H1 (cell line): Measurements from ENCODE around the gene ASB3. TPM values are rescaled to one million over a fixed set of nuclear protein-coding genes. Genes with fewer than 3 reads are reported as not detected.

Experiments
- CTCF ChIA-PET: fragments of 300-600 bp; sonication (Branson Sonifier 250); formaldehyde crosslinking; loops from one replicate; lab custom pipeline; 2021; ENCODE audit not compliant: partially characterized antibody; lab: Charles Lee
- POLR2A ChIA-PET: fragments of 300-600 bp; sonication (Branson Sonifier 250); formaldehyde crosslinking; loops from one replicate; lab custom pipeline; 2021; ENCODE audit warnings: inconsistent platforms; ENCODE audit not compliant: partially characterized antibody; lab: Charles Lee
- DNase-seq, 2 experiments: peaks; one replicate each; pipeline versions ENCODE4 v3.0.0 to v3.0.0-alpha.2; 2010 to 2022; ENCODE audit warnings: low spot score in 2 of 2, low read depth in 1 of 2, mixed read lengths in 1 of 2
- FAIRE-seq: peaks from 2 replicates; lab custom pipeline; 2011; peaks lifted over from hg19 to GRCh38; lab: Jason Lieb, UNC
- H2AFZ ChIP-seq: 2 replicates; pipeline ENCODE4 v1.8.1; 2012; ENCODE audit warnings: low read length, inconsistent platforms
- H2AK5ac ChIP-seq: 2 replicates; pipeline ENCODE4 v1.6.1; 2013; ENCODE audit warnings: low read depth, low read length
- H2BK120ac ChIP-seq: replicated peaks from 2 replicates; pipeline ENCODE3; 2013; ENCODE audit warnings: low read depth, low read length, inconsistent platforms
- H2BK12ac ChIP-seq: 2 replicates; pipeline ENCODE4 v1.6.1; 2013; ENCODE audit warnings: low read depth, low read length
- H2BK15ac ChIP-seq: 2 replicates; pipeline ENCODE4 v1.6.1; 2013; ENCODE audit warnings: low read length
- H2BK20ac ChIP-seq: 2 replicates; pipeline ENCODE4 v1.6.1; 2013; ENCODE audit warnings: low read length
- H2BK5ac ChIP-seq: 2 replicates; pipeline ENCODE4 v1.6.1; 2013; ENCODE audit warnings: low read depth, low read length
- H3K14ac ChIP-seq: 2 replicates; pipeline ENCODE4 v1.6.1; 2013; ENCODE audit warnings: inconsistent platforms; ENCODE audit not compliant: insufficient read length
- H3K18ac ChIP-seq: 2 replicates; pipeline ENCODE4 v1.6.1; 2013; ENCODE audit warnings: low read length; ENCODE audit errors: extremely low read depth
- H3K23ac ChIP-seq: 2 replicates; pipeline ENCODE4 v1.6.1; 2013; ENCODE audit warnings: inconsistent platforms; ENCODE audit not compliant: insufficient read length
- H3K23me2 ChIP-seq: 2 replicates; pipeline ENCODE4 v1.6.1; 2013; ENCODE audit warnings: low read depth, low read length
- H3K27ac ChIP-seq: 2 replicates; pipeline ENCODE4 v1.6.1; 2011; ENCODE audit warnings: low read depth, low read length, inconsistent platforms
- H3K27me3 ChIP-seq, 4 experiments: replicated peaks in 1 of 4; 1 replicate in 1 of 4; 2 replicates in 3 of 4; pipeline versions ENCODE4 v1.6.1 to v1.8.1; 2011 to 2013; ENCODE audit warnings: low read length in 3 of 4, mild to moderate bottlenecking in 3 of 4, inconsistent platforms in 2 of 4, mixed read lengths in 2 of 4, moderate library complexity in 1 of 4; ENCODE audit not compliant: control insufficient read depth in 3 of 4, insufficient read depth in 3 of 4; ENCODE audit errors: extremely low read depth in 1 of 4
- H3K36me3 ChIP-seq, 4 experiments: 2 replicates each; pipeline versions ENCODE4 v1.6.1 to v1.8.1; 2011 to 2013; ENCODE audit warnings: mild to moderate bottlenecking in 4 of 4, low read length in 3 of 4, moderate library complexity in 2 of 4, control low read depth in 1 of 4, inconsistent platforms in 1 of 4; ENCODE audit not compliant: insufficient read depth in 4 of 4, control insufficient read depth in 2 of 4
- H3K4ac ChIP-seq: replicated peaks from 2 replicates; pipeline ENCODE3; 2013; ENCODE audit warnings: low read length, low read depth, mixed read lengths, inconsistent platforms; ENCODE audit not compliant: insufficient read length
- H3K4me1 ChIP-seq, 4 experiments: replicated peaks in 1 of 4; 1 replicate in 1 of 4; 2 replicates in 3 of 4; pipeline versions ENCODE4 v1.6.1 to v1.8.1; 2011 to 2013; ENCODE audit warnings: low read length in 3 of 4, inconsistent platforms in 2 of 4, mixed read lengths in 1 of 4; ENCODE audit not compliant: insufficient read depth in 4 of 4, control insufficient read depth in 3 of 4
- H3K4me2 ChIP-seq, 2 experiments: 2 replicates each; pipeline versions ENCODE4 v1.6.1 to v1.8.1; 2011 to 2013; ENCODE audit warnings: low read depth in 2 of 2, low read length in 2 of 2, control low read depth in 1 of 2, inconsistent platforms in 1 of 2, mild to moderate bottlenecking in 1 of 2; ENCODE audit not compliant: insufficient read depth in 1 of 2
- H3K4me3 ChIP-seq, 4 experiments: fragments of 200-600, 300-600 bp in 1 of 4; sonication (generic), shearing (Covaris generic), sonication (Bioruptor Twin) in 1 of 4; 2 replicates each; pipeline versions ENCODE4 v1.5.1 to v1.8.1; 2011 to 2016; ENCODE audit warnings: low read length in 4 of 4, low read depth in 3 of 4, control low read depth in 2 of 4, inconsistent platforms in 2 of 4, mild to moderate bottlenecking in 2 of 4, mixed read lengths in 1 of 4, moderate library complexity in 1 of 4; ENCODE audit not compliant: insufficient read depth in 2 of 4; ENCODE audit errors: extremely low read depth in 1 of 4
- H3K56ac ChIP-seq: replicated peaks from 2 replicates; pipeline ENCODE3; 2013; ENCODE audit warnings: low read depth, mild to moderate bottlenecking, mixed read lengths, low read length, inconsistent platforms; ENCODE audit not compliant: insufficient read length
- H3K79me1 ChIP-seq: 2 replicates; pipeline ENCODE4 v1.6.1; 2013; ENCODE audit warnings: low read depth, low read length, control low read depth
- H3K79me2 ChIP-seq, 2 experiments: 2 replicates each; pipeline versions ENCODE4 v1.6.1 to v1.8.1; 2012 to 2013; ENCODE audit warnings: low read length in 2 of 2, mild to moderate bottlenecking in 2 of 2, inconsistent platforms in 1 of 2; ENCODE audit not compliant: insufficient read depth in 2 of 2, control insufficient read depth in 1 of 2
- H3K9ac ChIP-seq, 4 experiments: replicated peaks in 1 of 4; 1 replicate in 1 of 4; 2 replicates in 3 of 4; pipeline versions ENCODE4 v1.6.1 to v1.8.1; 2011 to 2013; ENCODE audit warnings: low read depth in 3 of 4, low read length in 3 of 4, control low read depth in 2 of 4, mild to moderate bottlenecking in 2 of 4, moderate library complexity in 2 of 4, inconsistent platforms in 1 of 4; ENCODE audit errors: extremely low read depth in 1 of 4
- H3K9me3 ChIP-seq, 2 experiments: 2 replicates each; pipeline versions ENCODE4 v1.6.1 to v1.8.1; 2012 to 2013; ENCODE audit warnings: mild to moderate bottlenecking in 2 of 2, moderate library complexity in 2 of 2, control low read depth in 1 of 2, inconsistent platforms in 1 of 2, low read depth in 1 of 2, low read length in 1 of 2, mixed read lengths in 1 of 2; ENCODE audit not compliant: insufficient read depth in 2 of 2
- H4K20me1 ChIP-seq, 2 experiments: replicated peaks in 1 of 2; 2 replicates each; pipeline versions ENCODE3 to v1.8.1; 2011 to 2013; ENCODE audit warnings: inconsistent platforms in 2 of 2, low read length in 2 of 2, mild to moderate bottlenecking in 1 of 2; ENCODE audit not compliant: insufficient read depth in 2 of 2, control insufficient read depth in 1 of 2
- H4K5ac ChIP-seq: 2 replicates; pipeline ENCODE4 v1.6.1; 2013; ENCODE audit warnings: low read length, low read depth, mixed read lengths, inconsistent platforms; ENCODE audit not compliant: insufficient read length
- H4K8ac ChIP-seq: 2 replicates; pipeline ENCODE4 v1.8.0; 2013; ENCODE audit warnings: mild to moderate bottlenecking, moderate library complexity, low read length, inconsistent platforms; ENCODE audit not compliant: insufficient read depth; ENCODE audit errors: extremely low read depth
- H4K91ac ChIP-seq: replicated peaks from 2 replicates; pipeline ENCODE3; 2013; ENCODE audit warnings: low read length, mixed read lengths, inconsistent platforms; ENCODE audit not compliant: insufficient read length
- BRCA1 ChIP-seq: IDR thresholded peaks from 2 replicates; pipeline ENCODE4 v1.6.1; 2012; ENCODE audit warnings: low read depth, low read length, improper control_type of control experiment
- HDAC2 ChIP-seq, 2 experiments: fragments of 300-600 bp in 1 of 2; sonication (generic) in 1 of 2; IDR thresholded peaks; 2 replicates each; pipeline ENCODE4 v1.6.1; 2011 to 2012; ENCODE audit warnings: low read depth in 2 of 2, low read length in 2 of 2, mild to moderate bottlenecking in 2 of 2, moderate library complexity in 2 of 2, borderline replicate concordance in 1 of 2, inconsistent platforms in 1 of 2
- POLR2AphosphoS5 ChIP-seq: IDR thresholded peaks from 2 replicates; pipeline ENCODE4 v1.6.1; 2011; ENCODE audit warnings: low read depth, low read length
- RAD21 ChIP-seq, 2 experiments: IDR thresholded peaks in 1 of 2; conservative IDR thresholded peaks in 1 of 2; 2 replicates each; pipeline ENCODE4 v1.6.1; 2011; ENCODE audit warnings: low read depth in 2 of 2, low read length in 2 of 2, improper control_type of control experiment in 1 of 2, inconsistent platforms in 1 of 2, mild to moderate bottlenecking in 1 of 2, moderate library complexity in 1 of 2
- RNF2 ChIP-seq: fragments of 200-900, 300-1000 bp; sonication (generic); IDR thresholded peaks from 2 replicates; pipeline ENCODE4 v1.7.1; 2016; ENCODE audit warnings: borderline replicate concordance, low read depth, mild to moderate bottlenecking, antibody characterized with exemption, low read length; ENCODE audit not compliant: poor library complexity, severe bottlenecking; ENCODE audit errors: missing control alignments
- SP4 ChIP-seq: IDR thresholded peaks from 2 replicates; pipeline ENCODE4 v1.6.1; 2012; ENCODE audit warnings: low read length, inconsistent platforms
- TCF12 ChIP-seq: IDR thresholded peaks from 2 replicates; pipeline ENCODE4 v1.6.1; 2011; ENCODE audit warnings: low read depth, mild to moderate bottlenecking, low read length
- WGBS, 2 experiments: shearing (Covaris generic) in 1 of 2; methylation state at CpG; one replicate each; pipeline versions ENCODE4 v1.1.6 to v1.1.7; 2013 to 2015; ENCODE audit warnings: low lambda C conversion rate in 2 of 2, mixed read lengths in 2 of 2, inconsistent platforms in 1 of 2, low coverage in 1 of 2, missing lambda C conversion rate in 1 of 2; ENCODE audit not compliant: insufficient replicate concordance in 2 of 2, insufficient coverage in 1 of 2, insufficient read length in 1 of 2; ENCODE audit errors: extremely low coverage in 1 of 2, missing lambda C conversion rate in 1 of 2; 5-methylcytosine and 5-hydroxymethylcytosine counted together
- polyA plus RNA-seq, 7 experiments: library from polyadenylated mRNA; depleted of rRNA in 3 of 7; stranded (reverse) in 5 of 7; unstranded in 2 of 7; fragments of >200 nt in 5 of 7; fragments of 200-250 nt in 2 of 7; gene quantifications; 1 replicate in 5 of 7; 2 replicates in 1 of 7; 4 replicates in 1 of 7; pipeline versions ENCODE4 v1.2.1 to v1.2.3, GENCODE V29; 2011 to 2013; ENCODE audit warnings: missing spikeins in 2 of 7, mixed read lengths in 2 of 7
- total RNA-seq: library from RNA; stranded (reverse); fragmentation: NEBNext Ultra II Directional; extraction: Animal tissue kit (Norgen Biotek cat#: 25700); gene quantifications from 2 replicates; pipeline ENCODE4 v1.2.1, GENCODE V29; 2021

ASB3 gene
- total and polyA plus RNA-seq, 2 of the 8 experiments (the other 6 are each of a cell fraction or from before 2014, with no cell fraction given), result 22.6 to 25.4 TPM

GRCh38 chr2:53655256-53655655 is 131.5 kb downstream of the ASB3 start:
- H2AK5ac ChIP-seq, result no peak overlapping the region
- FAIRE-seq (no peak), DNase-seq (no peak)
- H3K9ac ChIP-seq, result no peak overlapping the region
- H3K36me3 ChIP-seq, result no peaks in the 10 kb centered on the region
- no peak overlapping the region for H2BK12ac ChIP-seq
- no peak overlapping the region for H3K27ac ChIP-seq
- H4K5ac ChIP-seq, result no peak overlapping the region
- no peaks in the 10 kb centered on the region for H3K79me2 ChIP-seq
- WGBS, 2 experiments, result 92% methylated on average over 1 of the region's 1 CpG; no CpG with 5 or more reads in 1 of the 2 experiments
- H2BK120ac ChIP-seq, result no peak overlapping the region
- ChIA-PET POLR2A (no interaction called here), CTCF (interaction anchor here (1.5 kb wide), 1 partner anchor 16 kb away, joined by 3 read pairs; no protein-coding TSS in a partner anchor)
- no peak overlapping the region for H3K14ac ChIP-seq
- no peaks in the 10 kb centered on the region for H3K9me3 ChIP-seq
- H2BK20ac ChIP-seq, result no peak overlapping the region
- H3K4me1 ChIP-seq, result no peaks in the 10 kb centered on the region
- H3K4me3 ChIP-seq, result no peak overlapping the region
- no peak overlapping the region for H3K4me2 ChIP-seq
- no peak overlapping the region for H2BK5ac ChIP-seq
- H3K56ac ChIP-seq, result no peak overlapping the region
- H2BK15ac ChIP-seq, result no peak overlapping the region
- no peaks in the 10 kb centered on the region for H3K79me1 ChIP-seq
- no peaks in the 10 kb centered on the region for H4K20me1 ChIP-seq
- H4K8ac ChIP-seq, result no peak overlapping the region
- H3K23ac ChIP-seq, result no peak overlapping the region
- no peaks in the 10 kb centered on the region for H3K27me3 ChIP-seq
- H3K23me2 ChIP-seq, result no peaks in the 10 kb centered on the region
- no peak overlapping the region for H3K18ac ChIP-seq
- no peak overlapping the region for H4K91ac ChIP-seq
- TF ChIP-seq RAD21 (IDR thresholded peaks at IDR 0.05 in 1 of 2, conservative IDR thresholded peaks at IDR 0.05 in 1 of 2; ENCODE audit: low read depth in 2 of 2, low read length in 2 of 2) (no peak), BRCA1 (no peak), TCF12 (no peak), SP4 (no peak), RNF2 (no peak), HDAC2 (IDR thresholded peaks at IDR 0.05; ENCODE audit: borderline replicate concordance in 1 of 2, low read depth in 2 of 2, low read length in 2 of 2) (no peak), POLR2AphosphoS5 (no peak)
- TF ChIP-seq, all 59 proteins: peak for 0
- Histone ChIP-seq H3K4ac (no peak overlapping the region), H2AFZ (no peak overlapping the region)
